A549 treated with AZD2906 at 1 μM for 4 hours (cell line): ENCODE data around the gene LMO2. TPM values are rescaled to one million over a fixed set of nuclear protein-coding genes. Genes with fewer than 3 reads are reported as not detected.

Experiments
- total RNA-seq: library from RNA; stranded (reverse); fragments of 200-300 nt; extraction: Qiagen RNA extraction; gene quantifications from 5 replicates; pipeline ENCODE4 v1.2.3, GENCODE V29; 2022

Gene LMO2
- total RNA-seq: 0.37 to 0.78 TPM (median 0.58 TPM) in 5 replicates

GRCh38 chr11:33891714-33892327, at the start of gene LMO2:
Gene LMO2, minus strand, starts transcription at chr11:33892076. Its CDS starts 22,360 bp downstream, at chr11:33869716.

Other genes starting within 250 kb of the LMO2 start
- gene C11orf91, start 191.2 kb downstream of the LMO2 start, total RNA-seq: 0.49 to 1.2 TPM (median 1.1 TPM) in 5 replicates
- gene CD59, start 155.7 kb downstream of the LMO2 start, total RNA-seq: 836 to 1,023 TPM (median 994 TPM) in 5 replicates
- 22.1 to 30.5 TPM (median 26.5 TPM) in 5 replicates for gene FBXO3, start 117.6 kb downstream of the LMO2 start, total RNA-seq
- gene CAPRIN1, start 159.7 kb upstream of the LMO2 start, total RNA-seq: 133 to 145 TPM (median 138 TPM) in 5 replicates
- gene NAT10, start 213.6 kb upstream of the LMO2 start, total RNA-seq: 45.7 to 51.0 TPM (median 46.8 TPM) in 5 replicates